ENCODE results near the gene TTLL11.

DNA sequence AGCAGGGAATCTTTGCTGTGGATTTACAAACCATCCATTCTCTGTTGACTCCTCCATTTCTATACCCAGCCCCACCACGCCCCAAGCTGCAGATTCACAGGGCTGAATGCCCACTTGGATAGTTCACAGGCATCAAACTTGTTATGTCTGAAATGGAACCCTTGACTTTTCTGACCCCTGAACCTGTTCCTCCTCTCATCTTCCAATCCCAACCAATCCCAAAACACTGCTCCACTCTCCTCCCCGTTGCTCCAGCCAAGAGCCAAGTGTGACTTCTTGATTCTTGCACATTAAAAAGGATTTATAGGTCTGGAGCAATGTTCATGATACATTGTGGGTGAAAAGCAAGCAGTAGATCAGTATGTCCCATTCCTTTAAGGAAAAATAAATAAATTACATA lies 296.0 kb downstream of the TTLL11 start:
- no peak for TF ChIP-seq EZH2 (IDR thresholded peaks at IDR 0.05; ENCODE audit: insufficient read depth, low read length)
- TF ChIP-seq, protein P1, sequence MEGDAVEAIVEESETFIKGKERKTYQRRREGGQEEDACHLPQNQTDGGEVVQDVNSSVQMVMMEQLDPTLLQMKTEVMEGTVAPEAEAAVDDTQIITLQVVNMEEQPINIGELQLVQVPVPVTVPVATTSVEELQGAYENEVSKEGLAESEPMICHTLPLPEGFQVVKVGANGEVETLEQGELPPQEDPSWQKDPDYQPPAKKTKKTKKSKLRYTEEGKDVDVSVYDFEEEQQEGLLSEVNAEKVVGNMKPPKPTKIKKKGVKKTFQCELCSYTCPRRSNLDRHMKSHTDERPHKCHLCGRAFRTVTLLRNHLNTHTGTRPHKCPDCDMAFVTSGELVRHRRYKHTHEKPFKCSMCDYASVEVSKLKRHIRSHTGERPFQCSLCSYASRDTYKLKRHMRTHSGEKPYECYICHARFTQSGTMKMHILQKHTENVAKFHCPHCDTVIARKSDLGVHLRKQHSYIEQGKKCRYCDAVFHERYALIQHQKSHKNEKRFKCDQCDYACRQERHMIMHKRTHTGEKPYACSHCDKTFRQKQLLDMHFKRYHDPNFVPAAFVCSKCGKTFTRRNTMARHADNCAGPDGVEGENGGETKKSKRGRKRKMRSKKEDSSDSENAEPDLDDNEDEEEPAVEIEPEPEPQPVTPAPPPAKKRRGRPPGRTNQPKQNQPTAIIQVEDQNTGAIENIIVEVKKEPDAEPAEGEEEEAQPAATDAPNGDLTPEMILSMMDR (IDR thresholded peaks at IDR 0.05; ENCODE audit: insufficient read depth, low read depth, low read length) = no peak
